Neural cell (in vitro differentiated cells): ENCODE measurements around the gene DCDC2. TPM values are rescaled to one million over a fixed set of nuclear protein-coding genes. Genes with fewer than 3 reads are reported as not detected.

ENCODE experiments used
- H2AFZ ChIP-seq: fragments of 200-600, 300-800 bp; sonication (generic), shearing (Covaris generic); 2 replicates; pipeline ENCODE4 v1.6.0; 2014; ENCODE audit warnings: low read depth, mild to moderate bottlenecking, antibody characterized with exemption, low read length, moderate library complexity
- H3F3A ChIP-seq: fragments of 200-600 bp; shearing (Covaris generic); 2 replicates; pipeline ENCODE4 v1.6.1; 2016; ENCODE audit warnings: mild to moderate bottlenecking, moderate library complexity, mixed read lengths, antibody characterized with exemption, low read length; ENCODE audit not compliant: insufficient read depth, poor library complexity, severe bottlenecking
- H3K27ac ChIP-seq: fragments of 200-600, 300-800 bp; sonication (generic), shearing (Covaris generic); 2 replicates; pipeline ENCODE4 v1.5.1; 2014; ENCODE audit warnings: mild to moderate bottlenecking, low read length, moderate library complexity
- H3K27me3 ChIP-seq: fragments of 300-800, 200-600 bp; sonication (generic), shearing (Covaris generic); 2 replicates; pipeline ENCODE4 v1.6.0; 2014; ENCODE audit warnings: mild to moderate bottlenecking, low read depth, low read length, moderate library complexity; ENCODE audit not compliant: insufficient read depth
- H3K36me3 ChIP-seq: fragments of 300-800, 200-600 bp; sonication (generic), shearing (Covaris generic); 2 replicates; pipeline ENCODE4 v1.5.1; 2014; ENCODE audit warnings: mild to moderate bottlenecking, antibody characterized with exemption, low read length, moderate library complexity; ENCODE audit not compliant: insufficient read depth
- H3K4me2 ChIP-seq: fragments of 300-800, 200-600 bp; sonication (generic), shearing (Covaris generic); 2 replicates; pipeline ENCODE4 v1.6.0; 2014; ENCODE audit warnings: mild to moderate bottlenecking, low read length
- H3K4me3 ChIP-seq: fragments of 300-800, 200-600 bp; sonication (generic), shearing (Covaris generic); 2 replicates; pipeline ENCODE4 v1.5.1; 2014; ENCODE audit warnings: mild to moderate bottlenecking, low read length, moderate library complexity
- H3K79me2 ChIP-seq: fragments of 200-600 bp; shearing (Covaris generic); replicated peaks from 2 replicates; pipeline ENCODE4 v1.6.0; 2014; ENCODE audit warnings: mild to moderate bottlenecking, low read length, moderate library complexity; ENCODE audit not compliant: insufficient read depth
- H3K9ac ChIP-seq: fragments of 300-800, 200-600 bp; sonication (generic), shearing (Covaris generic); 2 replicates; pipeline ENCODE4 v1.6.1; 2016; ENCODE audit warnings: mild to moderate bottlenecking, low read length, mixed read lengths
- H3K9me2 ChIP-seq: fragments of 200-600 bp; shearing (Covaris generic); 2 replicates; pipeline ENCODE4 v1.6.1; 2016; ENCODE audit warnings: mild to moderate bottlenecking, low read length, mixed read lengths; ENCODE audit not compliant: insufficient read depth
- H3K9me3 ChIP-seq: fragments of 200-600, 300-800 bp; sonication (generic), shearing (Covaris generic); 2 replicates; pipeline ENCODE4 v1.6.1; 2016; ENCODE audit warnings: mild to moderate bottlenecking, mixed run types, low read length, moderate library complexity, mixed read lengths
- H4K20me1 ChIP-seq: fragments of 200-600 bp; shearing (Covaris generic); 2 replicates; pipeline ENCODE4 v1.6.1; 2016; ENCODE audit warnings: mild to moderate bottlenecking, mixed run types; ENCODE audit not compliant: insufficient read depth
- EP300 ChIP-seq: fragments of 450-650 bp; conservative IDR thresholded peaks from 2 replicates; pipeline ENCODE4 v1.6.1; 2014; ENCODE audit warnings: antibody characterized with exemption, mild to moderate bottlenecking, moderate library complexity; ENCODE audit not compliant: poor library complexity, severe bottlenecking
- EZH2 ChIP-seq: fragments of 200-600, 300-800 bp; shearing (Covaris generic), sonication (generic); IDR thresholded peaks from 2 replicates; pipeline ENCODE4 v1.6.1; 2014; ENCODE audit warnings: antibody characterized with exemption, low read length, borderline replicate concordance, mild to moderate bottlenecking; ENCODE audit not compliant: insufficient read depth, poor library complexity, severe bottlenecking
- MXI1 ChIP-seq: fragments of 450-650 bp; conservative IDR thresholded peaks from 2 replicates; pipeline ENCODE4 v1.6.1; 2014; ENCODE audit warnings: antibody characterized with exemption, mild to moderate bottlenecking; ENCODE audit not compliant: poor library complexity, severe bottlenecking
- POLR2AphosphoS5 ChIP-seq: IDR thresholded peaks from 2 replicates; pipeline ENCODE4 v1.6.1; 2012
- RAD21 ChIP-seq: fragments of 450-650 bp; conservative IDR thresholded peaks from 2 replicates; pipeline ENCODE4 v1.6.1; 2014; ENCODE audit warnings: antibody characterized with exemption, mild to moderate bottlenecking, moderate library complexity
- SMC3 ChIP-seq: fragments of 450-650 bp; conservative IDR thresholded peaks from 2 replicates; pipeline ENCODE4 v1.6.1; 2014; ENCODE audit warnings: antibody characterized with exemption, mild to moderate bottlenecking, moderate library complexity; ENCODE audit not compliant: poor library complexity
- TAF1 ChIP-seq: IDR thresholded peaks from 2 replicates; pipeline ENCODE4 v1.6.1; 2012; ENCODE audit warnings: low read depth
- polyA plus RNA-seq: library from polyadenylated mRNA; depleted of rRNA; stranded (reverse); fragments of >200 nt; gene quantifications from 2 replicates; pipeline ENCODE4 v1.2.3, GENCODE V29; 2014
- TF ChIP-seq, protein P1 (sequence below): IDR thresholded peaks from 2 replicates; pipeline ENCODE4 v1.6.1; 2012; ENCODE audit warnings: borderline replicate concordance
- TF ChIP-seq, protein P2 (sequence below): fragments of 450-650 bp; IDR thresholded peaks from 2 replicates; pipeline ENCODE4 v1.5.1; 2014; ENCODE audit warnings: antibody characterized with exemption, mild to moderate bottlenecking, moderate library complexity; ENCODE audit not compliant: poor library complexity, severe bottlenecking

DCDC2 gene
- polyA plus RNA-seq, 1 donor from 2014 or later = 0.57 TPM

- no peaks in the 10 kb centered on the region for H3K9me3 ChIP-seq
- H3K9me2 ChIP-seq = no peaks in the 10 kb centered on the region
- H3K79me2 ChIP-seq = no peaks in the 10 kb centered on the region
- no peaks in the 10 kb centered on the region for H3F3A ChIP-seq
- no peak overlapping the region for H3K27ac ChIP-seq
- H3K4me2 ChIP-seq = no peak overlapping the region
- no peak overlapping the region for H3K4me3 ChIP-seq
- TF ChIP-seq EZH2 (no peak), TAF1 (no peak), MXI1 (no peak), POLR2AphosphoS5 (no peak), EP300 (no peak), RAD21 (no peak), SMC3 (no peak)
- TF ChIP-seq, protein P1, sequence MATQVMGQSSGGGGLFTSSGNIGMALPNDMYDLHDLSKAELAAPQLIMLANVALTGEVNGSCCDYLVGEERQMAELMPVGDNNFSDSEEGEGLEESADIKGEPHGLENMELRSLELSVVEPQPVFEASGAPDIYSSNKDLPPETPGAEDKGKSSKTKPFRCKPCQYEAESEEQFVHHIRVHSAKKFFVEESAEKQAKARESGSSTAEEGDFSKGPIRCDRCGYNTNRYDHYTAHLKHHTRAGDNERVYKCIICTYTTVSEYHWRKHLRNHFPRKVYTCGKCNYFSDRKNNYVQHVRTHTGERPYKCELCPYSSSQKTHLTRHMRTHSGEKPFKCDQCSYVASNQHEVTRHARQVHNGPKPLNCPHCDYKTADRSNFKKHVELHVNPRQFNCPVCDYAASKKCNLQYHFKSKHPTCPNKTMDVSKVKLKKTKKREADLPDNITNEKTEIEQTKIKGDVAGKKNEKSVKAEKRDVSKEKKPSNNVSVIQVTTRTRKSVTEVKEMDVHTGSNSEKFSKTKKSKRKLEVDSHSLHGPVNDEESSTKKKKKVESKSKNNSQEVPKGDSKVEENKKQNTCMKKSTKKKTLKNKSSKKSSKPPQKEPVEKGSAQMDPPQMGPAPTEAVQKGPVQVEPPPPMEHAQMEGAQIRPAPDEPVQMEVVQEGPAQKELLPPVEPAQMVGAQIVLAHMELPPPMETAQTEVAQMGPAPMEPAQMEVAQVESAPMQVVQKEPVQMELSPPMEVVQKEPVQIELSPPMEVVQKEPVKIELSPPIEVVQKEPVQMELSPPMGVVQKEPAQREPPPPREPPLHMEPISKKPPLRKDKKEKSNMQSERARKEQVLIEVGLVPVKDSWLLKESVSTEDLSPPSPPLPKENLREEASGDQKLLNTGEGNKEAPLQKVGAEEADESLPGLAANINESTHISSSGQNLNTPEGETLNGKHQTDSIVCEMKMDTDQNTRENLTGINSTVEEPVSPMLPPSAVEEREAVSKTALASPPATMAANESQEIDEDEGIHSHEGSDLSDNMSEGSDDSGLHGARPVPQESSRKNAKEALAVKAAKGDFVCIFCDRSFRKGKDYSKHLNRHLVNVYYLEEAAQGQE = no peak
- TF ChIP-seq, protein P2, sequence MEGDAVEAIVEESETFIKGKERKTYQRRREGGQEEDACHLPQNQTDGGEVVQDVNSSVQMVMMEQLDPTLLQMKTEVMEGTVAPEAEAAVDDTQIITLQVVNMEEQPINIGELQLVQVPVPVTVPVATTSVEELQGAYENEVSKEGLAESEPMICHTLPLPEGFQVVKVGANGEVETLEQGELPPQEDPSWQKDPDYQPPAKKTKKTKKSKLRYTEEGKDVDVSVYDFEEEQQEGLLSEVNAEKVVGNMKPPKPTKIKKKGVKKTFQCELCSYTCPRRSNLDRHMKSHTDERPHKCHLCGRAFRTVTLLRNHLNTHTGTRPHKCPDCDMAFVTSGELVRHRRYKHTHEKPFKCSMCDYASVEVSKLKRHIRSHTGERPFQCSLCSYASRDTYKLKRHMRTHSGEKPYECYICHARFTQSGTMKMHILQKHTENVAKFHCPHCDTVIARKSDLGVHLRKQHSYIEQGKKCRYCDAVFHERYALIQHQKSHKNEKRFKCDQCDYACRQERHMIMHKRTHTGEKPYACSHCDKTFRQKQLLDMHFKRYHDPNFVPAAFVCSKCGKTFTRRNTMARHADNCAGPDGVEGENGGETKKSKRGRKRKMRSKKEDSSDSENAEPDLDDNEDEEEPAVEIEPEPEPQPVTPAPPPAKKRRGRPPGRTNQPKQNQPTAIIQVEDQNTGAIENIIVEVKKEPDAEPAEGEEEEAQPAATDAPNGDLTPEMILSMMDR = no peak
- no peaks in the 10 kb centered on the region for H4K20me1 ChIP-seq
- no peak overlapping the region for H2AFZ ChIP-seq
- H3K36me3 ChIP-seq = no peaks in the 10 kb centered on the region
- no peak overlapping the region for H3K9ac ChIP-seq
- no peaks in the 10 kb centered on the region for H3K27me3 ChIP-seq
These were observed 25.5 kb downstream of the DCDC2 start for GRCh38 chr6:24332317-24332716.

DNA sequence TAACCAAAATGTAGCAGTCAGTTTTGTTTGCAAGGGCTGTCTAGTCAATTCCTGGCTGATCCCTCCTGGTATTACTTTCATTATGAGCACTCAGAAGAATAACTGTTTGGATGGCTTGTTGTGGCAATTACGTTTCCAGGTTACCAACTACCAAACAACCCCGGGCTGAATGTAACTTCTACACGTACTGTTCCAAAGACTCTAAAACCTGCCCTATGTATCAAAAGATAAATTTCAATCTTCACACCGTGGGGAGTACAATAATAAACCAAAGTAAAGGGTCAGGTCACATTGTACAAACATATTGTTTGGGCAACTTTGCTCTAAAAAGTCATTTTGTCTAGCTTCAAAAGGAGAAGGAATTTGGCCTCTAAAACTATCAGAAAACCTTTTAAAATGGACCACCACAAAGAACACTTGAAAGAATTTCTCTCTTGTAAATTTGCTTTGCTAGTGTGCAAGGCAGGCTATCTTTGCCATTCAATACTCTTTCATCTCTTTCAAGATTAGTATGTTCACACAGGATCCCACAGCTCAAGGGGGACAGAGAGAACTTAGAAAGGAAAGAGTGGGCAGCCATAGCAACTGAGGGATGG, 27.6 kb downstream of the DCDC2 start:
- H2AFZ ChIP-seq = no peak overlapping the region
- no peaks in the 10 kb centered on the region for H3K27me3 ChIP-seq
- H3K4me3 ChIP-seq = no peak overlapping the region
- no peaks in the 10 kb centered on the region for H3K36me3 ChIP-seq
- H4K20me1 ChIP-seq = no peaks in the 10 kb centered on the region
- no peaks in the 10 kb centered on the region for H3K9me2 ChIP-seq
- no peak for TF ChIP-seq MXI1
- TF ChIP-seq SMC3 = no peak
- TF ChIP-seq POLR2AphosphoS5 = no peak
- no peak for TF ChIP-seq RAD21
- TF ChIP-seq TAF1 = no peak
- TF ChIP-seq EZH2 = no peak
- TF ChIP-seq EP300 = no peak
- TF ChIP-seq, protein P2 = no peak
- TF ChIP-seq, protein P1 = no peak
- H3F3A ChIP-seq = no peaks in the 10 kb centered on the region
- H3K9me3 ChIP-seq = no peaks in the 10 kb centered on the region
- H3K27ac ChIP-seq = no peak overlapping the region
- H3K79me2 ChIP-seq = no peaks in the 10 kb centered on the region
- H3K9ac ChIP-seq = no peak overlapping the region
- no peak overlapping the region for H3K4me2 ChIP-seq
